Activated CD4-positive, CD25-positive, alpha-beta regulatory T cell treated with anti-CD3 and anti-CD28 coated beads, Interleukin-2, amount 50 U/mL, for 72 hours (primary cell): Measurements from ENCODE around the gene ZNF865.
A peak's percentile ranks its signal among the peaks of the same experiment; 100 is the strongest.

Experiments used
- DNase-seq: peaks from one replicate; pipeline ENCODE4 v3.0.0; 2021

Gene ZNF865

DNA sequence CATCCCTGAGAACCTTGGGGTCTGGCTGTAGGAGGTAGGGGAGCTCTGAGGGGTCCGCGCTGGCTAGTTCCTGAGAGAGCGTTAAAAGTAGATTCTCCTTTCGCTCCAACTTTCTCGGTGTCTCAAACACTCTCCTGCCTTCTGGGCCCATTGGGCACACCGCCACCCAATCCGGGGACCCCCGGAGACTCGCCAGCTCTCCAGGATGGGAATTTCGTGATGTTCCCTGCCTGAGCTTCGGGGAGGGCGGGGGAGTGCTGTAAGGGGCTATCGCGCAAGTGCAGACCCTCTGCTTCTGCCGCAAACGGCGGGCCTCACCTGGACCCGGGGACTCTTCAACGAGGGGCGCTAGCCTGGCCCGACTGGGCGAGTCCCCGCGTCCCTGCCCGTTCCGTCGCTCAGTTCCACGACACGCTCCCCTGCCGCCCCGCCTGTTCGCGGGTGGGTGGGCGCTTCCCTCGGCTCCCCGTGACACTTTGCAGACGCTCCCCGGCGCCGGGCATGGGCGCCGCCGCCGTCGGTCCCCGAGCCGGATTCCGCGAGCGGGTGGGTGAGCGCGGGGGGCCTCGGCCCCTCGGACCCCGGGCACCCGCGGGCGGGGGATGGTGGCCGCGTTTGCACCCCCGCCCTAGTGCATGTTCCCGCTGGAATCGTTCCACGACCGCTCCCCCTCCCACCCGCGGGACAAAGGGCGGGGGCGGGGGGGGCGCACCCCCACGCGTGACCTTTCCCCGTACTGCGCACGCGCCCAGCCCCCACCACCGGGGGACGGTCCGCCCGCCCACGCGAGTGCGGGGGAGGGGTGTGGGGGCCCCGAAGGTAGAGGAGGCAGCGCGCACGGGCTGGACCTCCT lies 42.5 kb downstream of the ZNF865 start, which contains the start of gene CCDC106:
CCDC106 (plus strand) TSS at position 481 of the 853 bp plus-strand sequence. CDS start 835 bp downstream, outside the sequence.
- no peak for DNase-seq

DNA sequence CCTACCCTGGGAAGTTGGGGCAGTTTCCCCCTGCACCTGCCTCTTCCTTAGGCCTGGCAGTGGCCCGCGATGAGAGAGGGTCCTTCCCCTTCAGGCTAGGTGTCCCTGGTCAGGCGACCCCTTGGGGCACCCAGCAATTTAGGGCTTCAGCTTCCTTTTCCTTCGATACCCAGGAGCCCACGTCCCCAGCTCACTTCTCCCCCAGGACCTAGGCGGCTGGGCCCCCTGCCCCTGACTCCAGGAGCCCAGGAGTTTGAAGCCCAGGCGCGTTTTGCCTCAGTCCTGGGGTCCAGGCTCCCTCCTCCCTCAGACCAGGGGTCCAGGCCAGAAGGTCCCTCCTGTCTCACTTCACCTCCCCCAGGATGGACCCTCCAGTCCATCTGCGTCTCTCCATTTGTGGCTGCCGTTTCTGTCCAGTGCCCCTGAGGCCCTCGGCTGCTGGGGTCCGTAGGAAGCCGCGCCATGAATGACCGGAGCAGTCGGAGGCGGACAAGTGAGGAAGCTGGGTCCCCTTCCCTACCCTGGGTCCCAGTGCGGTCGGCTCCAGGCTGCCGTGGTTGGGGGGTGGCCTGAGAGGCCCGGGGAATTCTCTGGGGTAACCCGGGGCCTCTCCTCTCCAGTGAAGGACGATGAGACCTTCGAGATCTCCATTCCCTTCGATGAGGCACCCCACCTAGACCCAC lies 43.3 kb downstream of the ZNF865 start:
- no peak for DNase-seq

DNA sequence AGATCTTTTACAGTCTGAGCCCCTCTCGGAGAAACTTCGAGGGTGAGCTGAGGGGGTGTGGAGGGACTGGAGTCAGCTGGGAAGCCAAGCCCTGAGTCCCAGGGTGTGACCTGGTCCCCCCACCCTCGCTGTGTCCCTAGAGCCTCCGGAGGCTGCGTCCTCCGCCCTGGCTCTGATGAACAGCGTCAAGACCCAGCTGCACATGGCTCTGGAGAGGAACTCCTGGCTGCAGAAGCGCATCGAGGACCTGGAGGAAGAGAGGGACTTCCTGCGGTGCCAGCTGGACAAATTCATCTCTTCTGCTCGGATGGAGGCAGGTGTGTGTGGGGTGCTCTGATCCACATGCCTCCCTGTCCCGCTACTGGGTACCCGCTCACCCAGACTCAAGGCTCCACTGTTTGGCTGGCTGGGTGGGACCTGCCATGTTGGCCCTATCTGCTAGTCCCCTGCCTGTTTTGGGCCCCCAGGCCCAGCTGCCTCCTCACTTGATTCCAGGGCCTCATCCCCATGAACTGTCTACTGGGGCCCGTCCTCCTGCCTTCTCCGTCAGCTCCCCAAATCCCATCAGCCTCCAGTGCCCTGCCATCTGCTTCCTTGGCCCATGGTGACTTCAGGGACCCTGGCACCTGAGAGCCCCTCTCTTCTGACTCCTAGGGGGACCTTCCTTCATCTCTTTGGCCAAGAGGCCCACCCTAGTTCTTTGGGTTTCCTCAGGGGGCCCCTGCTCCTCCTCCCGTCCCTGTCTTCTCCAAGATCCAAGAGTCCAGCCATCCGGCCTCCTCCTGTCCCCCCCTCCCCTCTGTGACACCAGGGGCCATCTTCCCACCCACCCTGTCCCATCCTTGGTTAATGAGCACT lies 44.0 kb downstream of the ZNF865 start:
- no peak for DNase-seq

DNA sequence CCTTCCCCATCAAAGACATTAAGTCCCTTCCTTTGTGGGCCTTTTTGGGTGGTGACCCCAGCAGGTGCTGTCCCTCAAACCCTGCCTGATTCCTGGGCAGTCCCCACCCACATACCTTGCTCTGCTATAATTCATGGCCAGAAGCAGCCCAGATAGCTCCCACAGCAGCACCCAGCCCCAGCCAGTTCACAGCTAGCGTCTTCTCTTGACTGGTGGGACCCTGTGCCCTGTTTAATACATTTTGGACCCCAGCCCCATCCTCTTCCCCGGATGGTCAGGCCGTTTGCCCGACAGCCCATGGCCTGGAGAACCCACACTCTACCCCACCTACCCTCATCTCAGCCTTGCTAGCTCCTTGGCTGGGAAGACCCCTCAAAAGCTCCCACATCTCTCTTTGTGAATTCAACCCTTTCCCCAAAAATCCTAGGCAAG lies 44.7 kb downstream of the ZNF865 start:
- no peak for DNase-seq

DNA sequence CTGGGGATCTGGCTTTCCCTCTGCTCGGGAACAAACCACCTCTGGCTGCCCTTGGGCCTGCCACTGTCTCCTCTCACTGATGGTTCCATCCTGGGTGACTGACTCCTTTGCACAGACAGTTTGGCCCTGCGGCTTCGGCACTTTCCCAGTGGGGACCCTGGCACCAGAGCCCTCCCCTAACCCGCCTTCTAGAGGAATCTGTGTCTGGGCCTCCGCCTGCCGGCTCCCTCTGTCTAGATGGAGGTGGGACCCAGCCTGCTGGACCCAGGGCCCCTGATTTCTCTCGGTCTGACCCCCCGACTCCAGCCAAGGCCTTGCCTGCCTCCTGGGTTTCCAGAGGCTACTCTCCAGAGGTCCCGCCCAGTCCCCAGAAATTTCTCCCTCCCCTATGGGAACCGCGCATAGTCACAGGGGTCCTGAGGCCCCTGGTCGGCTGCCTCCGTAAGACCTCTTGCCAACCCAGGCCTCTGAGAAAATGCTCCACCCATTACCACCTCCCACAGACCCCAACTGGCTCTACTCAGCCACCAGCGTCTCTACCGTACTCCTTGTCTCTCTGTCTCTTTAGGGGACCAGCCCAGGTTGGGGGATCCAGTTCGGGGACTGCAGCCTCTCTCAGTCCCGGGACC lies 45.3 kb downstream of the ZNF865 start:
- no peak for DNase-seq

DNA sequence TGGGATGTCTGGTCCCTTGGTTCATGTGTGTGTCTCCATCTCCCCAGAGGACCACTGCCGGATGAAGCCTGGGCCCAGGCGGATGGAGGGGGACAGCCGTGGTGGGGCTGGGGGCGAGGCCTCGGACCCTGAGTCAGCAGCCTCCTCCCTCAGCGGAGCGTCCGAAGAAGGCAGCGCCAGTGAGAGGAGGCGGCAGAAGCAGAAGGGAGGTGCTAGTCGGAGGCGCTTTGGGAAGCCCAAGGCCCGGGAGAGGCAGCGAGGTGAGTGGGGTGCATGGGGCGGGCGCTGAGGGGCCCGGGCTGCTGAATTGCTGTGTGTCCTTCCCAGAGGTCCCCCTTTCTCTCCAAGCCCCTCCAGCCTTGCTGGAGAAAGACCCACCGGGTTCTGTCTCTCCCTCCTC lies 45.8 kb downstream of the ZNF865 start:
- no peak for DNase-seq

DNA sequence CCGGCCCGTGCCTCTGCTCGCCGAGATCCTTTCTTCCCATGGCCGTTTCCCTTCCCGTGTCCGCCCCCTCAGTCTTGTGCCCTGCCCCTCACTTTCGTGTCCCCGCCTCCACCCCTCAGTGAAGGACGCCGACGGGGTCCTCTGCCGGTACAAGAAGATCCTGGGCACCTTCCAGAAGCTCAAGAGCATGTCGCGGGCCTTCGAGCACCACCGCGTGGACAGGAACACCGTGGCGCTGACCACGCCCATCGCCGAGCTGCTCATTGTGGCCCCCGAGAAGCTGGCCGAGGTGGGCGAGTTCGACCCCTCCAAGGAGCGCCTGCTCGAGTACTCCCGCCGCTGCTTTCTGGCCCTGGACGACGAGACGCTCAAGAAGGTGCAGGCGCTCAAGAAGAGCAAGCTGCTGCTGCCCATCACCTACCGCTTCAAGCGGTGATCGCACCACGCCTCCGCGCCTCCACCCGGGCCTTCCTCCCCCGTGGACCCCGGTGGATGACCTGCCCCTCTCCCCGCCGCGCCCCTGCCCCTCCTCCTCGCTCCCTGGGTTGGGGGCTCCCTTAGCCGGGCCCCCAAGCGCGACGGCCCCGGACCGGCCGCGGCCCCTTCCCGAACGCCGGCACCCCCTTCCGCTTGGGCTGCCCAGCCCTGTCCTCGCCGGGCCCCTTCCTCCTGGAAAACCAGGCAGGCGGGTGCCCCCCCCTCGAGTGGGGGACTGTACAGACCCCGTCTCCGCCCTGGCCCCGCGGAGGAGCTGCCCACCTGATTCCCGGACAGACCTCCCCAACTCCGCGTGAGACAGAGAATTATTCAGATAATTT lies 47.1 kb downstream of the ZNF865 start:
- no peak for DNase-seq

DNA sequence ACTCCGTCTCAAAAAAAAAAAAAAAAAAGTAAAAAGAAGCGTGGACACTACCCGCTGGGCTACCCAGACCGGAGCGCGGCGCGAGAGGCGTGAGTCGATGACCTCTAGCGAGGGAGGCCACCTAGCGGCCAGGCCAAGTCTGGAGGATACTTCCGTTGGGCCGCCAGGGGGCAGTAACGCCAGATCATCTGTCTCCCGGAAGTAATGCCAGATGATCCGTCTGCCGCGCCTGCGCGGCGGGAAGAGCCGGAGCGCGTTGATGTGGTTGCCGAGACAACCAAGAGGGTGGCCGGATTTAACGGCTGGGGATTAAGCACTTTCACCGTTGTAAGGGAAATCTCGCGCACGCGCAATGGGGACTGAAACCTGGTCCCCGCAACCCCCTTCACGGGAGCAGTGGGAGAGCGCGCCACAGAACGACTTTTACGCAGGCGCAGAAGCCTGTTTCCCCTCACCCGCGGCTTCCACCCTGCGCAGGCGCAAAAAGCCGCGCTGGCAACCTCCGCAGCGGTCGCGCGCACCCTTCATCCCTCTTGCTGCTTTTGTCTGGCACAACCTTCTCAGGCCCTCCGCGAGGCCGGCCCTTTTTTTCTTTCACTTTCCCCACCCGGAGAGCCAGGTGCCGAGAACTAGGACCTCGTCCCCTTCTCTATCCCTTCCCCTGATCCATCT lies 48.3 kb downstream of the ZNF865 start:
- peak; percentile 97 for DNase-seq

DNA sequence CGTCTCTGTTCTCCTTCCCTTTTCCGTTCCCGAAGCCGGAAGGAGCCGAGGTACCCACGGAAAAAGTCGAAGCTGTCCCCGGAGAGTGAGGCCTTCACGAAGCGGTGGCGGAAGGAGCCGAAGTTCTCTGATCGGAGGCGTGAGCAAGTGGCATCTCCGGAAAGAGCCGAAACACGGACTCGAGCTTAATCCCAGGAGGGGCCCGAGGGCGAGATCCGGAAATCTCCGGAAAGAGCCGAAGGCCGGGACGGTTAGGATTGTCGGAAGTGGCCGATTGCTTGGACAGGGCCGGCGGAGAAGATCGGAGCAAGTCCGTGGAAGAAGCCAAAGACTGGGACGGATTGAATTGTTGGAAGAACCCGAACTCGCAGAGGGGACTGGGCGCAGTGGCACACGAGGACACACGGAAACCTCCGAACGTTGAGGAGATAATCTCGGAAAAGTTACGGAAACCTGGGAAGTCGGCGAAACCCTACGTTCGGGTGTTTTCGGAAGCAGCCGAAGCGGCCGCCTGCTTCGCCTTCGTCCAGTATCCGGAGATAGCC lies 48.9 kb downstream of the ZNF865 start:
- DNase-seq: peak; percentile 99

DNA sequence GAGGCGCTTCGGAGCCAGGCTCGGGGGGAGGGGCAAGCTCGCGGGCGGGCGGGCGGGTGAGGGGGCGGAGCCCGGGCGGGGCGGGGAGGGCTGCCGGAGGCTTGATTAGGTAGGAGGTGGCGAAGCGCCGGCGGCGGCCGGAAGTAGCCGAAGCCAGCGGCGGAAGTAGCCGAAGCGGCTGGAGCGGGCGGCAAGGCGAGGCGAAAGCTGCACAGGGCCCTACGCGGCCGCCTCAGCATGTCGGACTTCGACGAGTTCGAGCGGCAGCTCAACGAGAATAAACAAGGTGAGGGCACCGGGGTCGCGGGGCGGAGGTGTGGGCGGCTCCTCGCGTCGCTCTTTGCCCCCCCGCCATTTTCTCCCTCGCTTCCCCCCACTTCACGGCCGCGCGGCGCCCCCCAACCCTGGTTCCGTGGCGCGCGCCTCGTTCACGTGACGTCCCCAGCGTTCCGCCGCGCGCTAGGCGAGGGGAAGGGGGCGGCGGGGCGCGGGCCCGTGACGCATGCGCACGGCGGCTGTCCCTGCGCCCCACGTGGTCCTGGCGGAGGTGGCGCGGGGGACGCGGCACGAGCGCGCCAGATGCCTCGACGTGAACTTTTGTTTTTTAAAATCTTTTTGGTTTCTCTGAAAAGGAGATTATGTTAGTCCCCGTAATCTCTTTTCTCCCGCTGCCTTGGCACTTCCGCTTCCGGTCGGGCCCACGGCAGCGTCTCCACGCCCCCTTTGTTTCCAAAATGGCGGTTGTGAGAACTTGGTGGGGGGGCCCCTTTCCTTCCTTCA lies 49.6 kb downstream of the ZNF865 start, which contains the start of gene U2AF2:
U2AF2 (plus strand) TSS at position 168 of the 780 bp plus-strand sequence; CDS start at position 238, 70 bp downstream.
- DNase-seq: peak; percentile 97

DNA sequence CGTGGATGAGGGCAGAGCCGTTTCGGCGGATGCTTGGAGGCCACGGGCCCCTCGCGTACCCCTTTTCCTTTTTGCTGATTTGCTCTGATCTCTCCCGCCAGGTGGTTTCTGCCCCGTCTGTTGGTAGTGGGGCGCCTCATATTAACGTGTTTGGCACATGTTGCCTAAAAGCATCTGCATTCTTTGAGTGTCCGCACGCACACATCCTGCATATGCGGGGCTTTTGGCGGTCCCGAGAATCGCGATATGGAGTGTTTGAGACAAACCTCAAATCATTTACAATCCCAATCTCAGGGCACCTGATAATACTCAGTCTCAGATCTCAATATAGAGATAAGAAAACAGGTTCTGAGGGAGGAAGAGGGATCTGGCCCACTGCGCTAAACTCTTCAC lies 50.2 kb downstream of the ZNF865 start:
- DNase-seq: no peak

DNA sequence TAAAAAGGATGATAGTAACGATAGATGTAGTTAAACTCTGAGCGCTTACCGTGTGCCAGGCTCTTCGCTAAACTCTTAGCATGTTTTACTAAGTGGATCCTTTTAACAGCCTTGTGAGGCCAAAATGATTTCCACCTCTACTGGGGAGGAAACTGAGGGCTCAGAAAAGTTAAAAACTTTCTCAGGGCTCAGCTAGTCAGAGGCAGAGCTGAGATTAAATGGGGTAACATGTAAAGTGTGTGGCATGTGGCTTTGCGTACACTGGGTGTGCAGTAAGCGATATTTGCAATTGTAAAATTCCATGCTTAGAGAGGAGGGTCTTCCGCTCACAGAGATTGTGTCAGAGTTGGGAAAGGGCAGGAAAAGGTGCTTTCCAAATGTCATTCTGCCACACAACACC lies 51.1 kb downstream of the ZNF865 start:
- DNase-seq: no peak

DNA sequence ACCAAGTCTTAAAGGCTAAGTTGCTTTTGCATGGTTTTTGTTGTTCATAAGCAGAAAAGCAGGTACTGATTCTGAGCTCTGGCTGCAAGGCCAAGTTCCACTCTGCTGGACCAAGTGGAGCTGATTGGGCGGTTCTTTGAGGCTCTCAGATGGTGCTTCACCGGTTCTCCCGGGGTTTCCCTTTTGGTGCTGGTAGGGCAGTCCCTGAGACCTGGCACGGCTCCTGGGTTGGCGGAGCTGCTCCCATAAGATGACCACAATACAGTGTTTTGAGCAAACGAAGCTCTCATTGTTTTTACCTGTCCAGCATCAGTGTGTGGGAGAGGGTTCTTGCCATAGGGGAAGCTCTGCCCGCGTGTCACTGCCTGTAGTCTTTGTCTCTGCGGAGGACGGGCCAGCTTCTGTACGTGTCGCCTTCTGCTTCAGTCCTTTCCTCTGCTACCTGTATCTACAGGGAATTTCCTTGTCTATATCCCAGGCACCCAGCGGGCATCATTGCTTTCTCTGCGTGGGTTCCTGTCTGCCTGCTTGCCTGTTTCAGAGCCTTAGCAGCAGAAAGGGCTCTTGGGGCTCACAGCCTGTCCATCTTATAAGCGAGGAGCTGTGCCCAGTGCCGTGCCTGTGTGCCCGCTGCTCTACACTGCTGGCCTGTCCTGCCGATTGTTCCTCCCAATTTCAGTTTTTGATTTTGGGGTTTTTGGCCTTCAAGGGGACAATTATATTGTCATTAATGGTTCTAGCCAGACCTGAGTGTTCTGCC lies 51.7 kb downstream of the ZNF865 start:
- no peak for DNase-seq

DNA sequence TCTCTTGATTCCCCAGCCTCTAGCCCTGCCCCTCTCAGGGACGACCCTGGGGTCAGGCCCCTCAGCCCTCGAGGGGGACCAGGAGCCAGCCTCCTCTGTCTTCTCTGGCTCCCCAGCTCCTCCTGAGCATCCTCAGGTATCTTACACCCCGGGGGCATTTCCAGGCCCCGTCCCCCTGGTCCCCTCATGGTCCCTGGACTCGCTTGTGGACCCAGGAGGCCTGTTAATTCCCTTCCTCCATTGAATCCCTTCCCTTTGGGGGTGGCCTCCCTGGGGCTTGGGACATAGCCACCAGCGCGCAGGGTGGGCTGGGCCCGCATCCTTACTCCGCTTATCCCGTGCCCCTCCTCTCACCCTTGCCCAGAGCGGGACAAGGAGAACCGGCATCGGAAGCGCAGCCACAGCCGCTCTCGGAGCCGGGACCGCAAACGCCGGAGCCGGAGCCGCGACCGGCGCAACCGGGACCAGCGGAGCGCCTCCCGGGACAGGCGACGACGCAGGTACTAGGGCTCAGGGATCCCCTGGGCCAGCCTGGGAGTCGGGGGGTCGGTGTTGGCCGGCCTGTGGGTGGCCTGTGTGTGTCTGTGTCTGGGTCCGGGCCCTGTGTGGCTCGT lies 53.5 kb downstream of the ZNF865 start:
- DNase-seq: no peak

DNA sequence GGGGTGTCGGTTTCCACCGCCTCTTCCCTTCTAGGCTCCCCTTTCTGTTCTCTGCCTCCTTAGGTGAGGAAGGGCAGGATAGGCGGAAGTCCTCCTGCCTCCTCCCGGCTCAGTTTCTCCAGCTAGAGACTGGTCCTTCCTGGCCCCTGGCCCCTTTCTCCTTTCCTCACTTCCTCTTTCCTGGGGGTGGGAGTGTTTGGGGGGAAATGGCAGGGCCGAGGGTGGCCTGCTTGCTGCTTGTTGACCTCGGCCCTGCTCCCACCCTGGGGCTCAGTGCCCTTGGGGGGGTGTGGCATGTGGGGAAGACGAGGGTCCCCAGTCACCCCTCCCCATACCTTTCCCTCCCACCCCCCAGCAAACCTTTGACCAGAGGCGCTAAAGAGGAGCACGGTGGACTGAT lies 54.4 kb downstream of the ZNF865 start:
- no peak for DNase-seq

DNA sequence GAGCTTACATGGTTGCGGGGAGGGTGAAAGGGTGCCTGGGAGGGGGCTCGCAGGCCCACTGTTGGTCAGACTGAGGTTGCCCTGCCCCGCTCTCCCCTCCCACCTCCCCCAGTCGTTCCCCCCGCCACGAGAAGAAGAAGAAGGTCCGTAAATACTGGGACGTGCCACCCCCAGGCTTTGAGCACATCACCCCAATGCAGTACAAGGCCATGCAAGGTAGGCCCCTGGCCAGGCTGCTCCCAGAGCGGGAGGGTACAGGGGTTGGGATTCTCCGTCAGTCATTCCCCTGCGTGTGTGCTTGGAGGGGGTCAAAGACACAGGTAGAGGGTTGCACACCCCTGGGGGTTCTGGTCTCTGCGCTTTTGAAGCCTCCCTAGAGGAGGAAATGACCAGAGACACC lies 55.0 kb downstream of the ZNF865 start:
- DNase-seq: no peak

DNA sequence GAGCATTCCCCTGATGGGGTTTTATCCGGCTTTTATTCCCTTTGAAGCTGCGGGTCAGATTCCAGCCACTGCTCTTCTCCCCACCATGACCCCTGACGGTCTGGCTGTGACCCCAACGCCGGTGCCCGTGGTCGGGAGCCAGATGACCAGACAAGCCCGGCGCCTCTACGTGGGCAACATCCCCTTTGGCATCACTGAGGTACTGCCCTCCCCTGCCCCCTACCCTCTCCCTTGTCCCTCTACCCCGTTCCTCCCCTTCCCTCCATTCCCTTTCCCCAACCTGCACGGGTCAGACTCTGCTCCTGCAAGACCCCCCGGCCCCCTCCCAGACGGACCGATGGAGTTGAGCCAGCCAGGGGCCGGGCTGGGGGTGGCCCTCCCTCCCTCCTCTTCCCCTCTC lies 55.5 kb downstream of the ZNF865 start:
- no peak for DNase-seq

DNA sequence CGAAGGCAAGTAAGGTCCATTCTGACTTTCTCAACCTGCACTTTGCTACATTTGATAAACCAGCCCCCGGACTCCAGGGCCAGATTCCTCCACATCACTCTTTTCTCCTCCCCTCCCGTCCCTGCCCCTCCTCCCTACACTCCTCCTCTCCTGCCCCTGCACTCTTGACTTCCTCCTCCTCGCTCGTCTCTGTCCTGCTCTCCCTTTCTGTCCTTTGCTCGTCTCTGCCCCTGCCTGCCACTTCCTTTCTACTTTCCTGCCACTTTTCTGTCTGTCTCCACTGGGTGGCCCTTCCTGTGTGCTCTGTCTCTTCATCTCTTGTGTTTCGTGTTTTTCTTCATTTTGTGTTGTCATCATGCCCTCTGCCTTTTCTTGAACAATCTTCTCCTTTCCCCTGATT lies 56.4 kb downstream of the ZNF865 start:
- DNase-seq: no peak
